IPS-NIHi11 (cell line): ENCODE data around the gene ARTN.

ENCODE experiments used
- DNase-seq: peaks from one replicate; pipeline ENCODE4 v3.0.0; 2012; ENCODE audit warnings: mixed read lengths, low spot score

Gene ARTN

DNA sequence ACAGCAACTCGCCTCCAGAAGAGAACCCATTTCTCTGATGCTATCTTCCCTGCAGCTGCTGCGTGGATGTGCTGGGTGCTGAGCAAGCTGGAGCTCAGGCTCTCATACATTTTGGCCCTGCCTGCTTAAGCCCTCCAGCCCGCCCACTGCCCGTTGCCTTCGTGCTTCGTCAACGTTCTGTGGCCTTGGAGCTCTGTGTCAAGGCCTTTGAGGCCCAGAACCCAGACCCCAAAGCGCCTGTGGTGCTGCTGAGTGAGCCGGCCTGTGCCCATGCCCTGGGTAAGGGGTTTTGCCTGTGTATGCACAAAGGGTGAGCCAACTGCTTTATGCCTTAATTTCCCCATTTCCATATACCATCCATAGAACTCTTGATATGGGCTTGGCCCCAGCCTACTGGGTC is 37.3 kb downstream of the ARTN start:
- no peak for DNase-seq

DNA sequence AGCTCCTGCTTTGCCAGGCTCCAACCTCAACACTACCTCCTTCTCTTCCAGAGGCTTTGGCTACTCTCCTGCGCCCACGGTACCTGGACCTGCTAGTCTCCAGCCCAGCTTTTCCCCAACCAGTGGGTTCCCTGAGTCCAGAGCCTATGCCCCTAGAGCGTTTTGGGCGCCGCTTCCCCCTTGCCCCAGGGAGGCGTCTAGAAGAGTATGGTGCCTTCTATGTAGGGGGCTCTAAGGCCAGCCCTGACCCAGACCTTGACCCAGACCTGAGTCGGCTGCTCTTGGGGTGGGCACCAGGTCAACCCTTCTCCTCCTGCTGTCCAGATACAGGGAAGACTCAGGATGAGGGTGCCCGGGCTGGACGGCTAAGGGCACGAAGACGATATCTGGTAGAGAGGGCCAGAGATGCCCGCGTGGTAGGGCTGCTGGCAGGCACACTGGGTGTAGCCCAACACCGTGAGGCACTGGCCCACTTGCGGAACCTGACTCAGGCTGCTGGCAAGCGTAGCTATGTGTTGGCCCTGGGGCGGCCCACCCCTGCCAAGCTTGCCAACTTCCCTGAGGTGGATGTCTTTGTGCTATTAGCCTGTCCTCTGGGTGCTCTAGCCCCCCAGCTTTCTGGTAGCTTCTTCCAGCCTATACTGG is 37.9 kb downstream of the ARTN start:
- no peak for DNase-seq

- no peak for DNase-seq
Observed at GRCh38 chr1:43973981-43974442, 40.4 kb downstream of the ARTN start.

DNA sequence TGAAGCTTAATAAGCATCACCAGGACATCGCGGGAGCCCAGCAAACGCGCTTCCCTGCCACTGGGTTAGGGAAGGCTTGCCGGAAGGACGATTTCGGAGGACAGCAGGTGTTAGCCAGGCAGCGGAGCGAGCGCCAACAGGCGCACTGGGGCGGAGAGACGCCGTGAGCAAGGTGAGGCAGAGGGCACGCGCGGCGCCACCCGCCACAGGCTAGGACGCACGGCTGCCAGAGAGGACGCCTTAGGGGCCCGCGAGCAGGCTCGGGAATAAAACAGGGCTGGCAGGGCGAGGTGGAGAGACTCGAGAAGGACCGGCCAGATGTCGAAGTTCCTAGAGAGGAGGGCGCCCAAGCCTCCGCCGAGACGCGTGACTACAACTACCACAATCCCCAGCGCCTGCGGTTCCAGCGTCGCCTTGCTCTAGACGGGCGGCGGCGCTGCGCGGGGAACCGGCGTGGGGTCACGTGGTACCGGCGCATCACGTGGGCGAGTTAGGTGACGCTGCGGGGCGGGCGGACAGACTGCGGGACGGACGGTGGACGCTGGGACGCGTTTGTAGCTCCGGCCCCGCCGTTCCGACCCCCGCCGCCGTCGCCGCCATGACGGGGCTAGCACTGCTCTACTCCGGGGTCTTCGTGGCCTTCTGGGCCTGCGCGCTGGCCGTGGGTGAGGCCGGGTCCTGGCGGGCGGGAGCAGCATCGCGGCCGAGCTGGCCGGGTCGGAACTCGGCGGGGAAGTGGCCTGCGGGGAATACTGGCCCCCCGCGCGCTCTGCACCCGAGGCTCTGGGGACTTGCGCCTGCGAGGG is 41.0 kb downstream of the ARTN start, which contains the start of gene ATP6V0B:
ATP6V0B (plus strand) TSS at position 518 of the 806 bp plus-strand sequence; CDS start at position 599, 81 bp downstream.
- peak; percentile 97 for DNase-seq

DNA sequence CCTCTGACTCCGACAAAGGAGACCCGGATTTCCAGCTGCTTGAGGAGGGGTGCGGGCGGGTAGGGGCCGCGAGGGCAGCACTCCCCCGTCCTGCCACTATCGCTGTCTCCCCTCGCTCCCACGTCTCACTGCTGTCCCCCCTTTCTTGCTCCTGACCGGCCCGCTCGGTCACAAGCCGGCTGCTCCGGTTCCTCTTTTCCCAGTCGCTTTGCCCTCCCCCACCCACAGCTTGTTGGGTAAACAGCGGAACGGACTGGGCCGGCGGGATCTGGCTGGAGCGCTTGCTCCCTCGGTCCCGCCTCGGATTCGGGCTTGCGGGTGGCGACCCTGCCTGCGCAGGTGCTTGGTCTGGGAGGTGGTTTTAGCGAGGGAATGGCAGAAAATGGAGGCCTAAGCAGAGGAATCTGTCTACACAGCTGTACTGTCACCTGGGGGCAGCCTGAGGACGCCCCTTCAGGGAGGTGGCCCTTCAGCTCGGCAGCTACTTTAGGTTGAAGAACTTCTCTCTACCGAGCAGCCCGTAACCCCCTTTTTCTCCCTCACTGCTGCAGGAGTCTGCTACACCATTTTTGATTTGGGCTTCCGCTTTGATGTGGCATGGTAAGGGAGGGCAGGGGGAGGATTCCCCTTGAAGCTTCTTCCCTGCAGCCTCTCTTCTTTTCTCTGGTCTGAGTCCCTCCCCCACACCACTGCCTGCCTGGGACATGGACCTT is 41.8 kb downstream of the ARTN start:
- peak; percentile 45 for DNase-seq

DNA sequence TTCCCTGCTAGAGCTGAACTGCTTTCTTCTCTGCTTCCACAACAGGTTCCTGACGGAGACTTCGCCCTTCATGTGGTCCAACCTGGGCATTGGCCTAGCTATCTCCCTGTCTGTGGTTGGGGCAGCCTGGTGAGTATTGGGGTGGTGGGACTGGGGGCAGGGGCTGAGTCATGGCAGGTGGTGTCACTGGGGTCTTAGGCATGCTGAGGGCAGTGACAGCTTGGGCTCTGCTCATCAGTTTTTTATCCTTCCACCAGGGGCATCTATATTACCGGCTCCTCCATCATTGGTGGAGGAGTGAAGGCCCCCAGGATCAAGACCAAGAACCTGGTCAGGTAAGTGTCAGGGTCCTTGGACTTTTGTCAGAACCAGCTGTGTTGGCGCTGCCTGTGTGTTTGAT is 42.4 kb downstream of the ARTN start:
- DNase-seq, result no peak

DNA sequence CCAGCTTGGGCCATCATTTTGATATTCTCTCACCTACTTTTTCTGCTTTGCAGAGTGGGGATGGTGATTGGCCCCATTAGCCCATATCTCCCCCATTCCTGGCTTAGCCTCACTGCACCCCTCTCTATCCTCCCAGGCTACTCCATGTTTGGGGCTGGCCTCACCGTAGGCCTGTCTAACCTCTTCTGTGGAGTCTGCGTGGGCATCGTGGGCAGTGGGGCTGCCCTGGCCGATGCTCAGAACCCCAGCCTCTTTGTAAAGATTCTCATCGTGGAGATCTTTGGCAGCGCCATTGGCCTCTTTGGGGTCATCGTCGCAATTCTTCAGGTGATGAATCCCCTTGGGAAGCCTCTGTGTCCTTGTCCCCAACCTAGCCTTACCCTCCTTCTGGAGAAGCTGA is 43.3 kb downstream of the ARTN start:
- no peak for DNase-seq

DNA sequence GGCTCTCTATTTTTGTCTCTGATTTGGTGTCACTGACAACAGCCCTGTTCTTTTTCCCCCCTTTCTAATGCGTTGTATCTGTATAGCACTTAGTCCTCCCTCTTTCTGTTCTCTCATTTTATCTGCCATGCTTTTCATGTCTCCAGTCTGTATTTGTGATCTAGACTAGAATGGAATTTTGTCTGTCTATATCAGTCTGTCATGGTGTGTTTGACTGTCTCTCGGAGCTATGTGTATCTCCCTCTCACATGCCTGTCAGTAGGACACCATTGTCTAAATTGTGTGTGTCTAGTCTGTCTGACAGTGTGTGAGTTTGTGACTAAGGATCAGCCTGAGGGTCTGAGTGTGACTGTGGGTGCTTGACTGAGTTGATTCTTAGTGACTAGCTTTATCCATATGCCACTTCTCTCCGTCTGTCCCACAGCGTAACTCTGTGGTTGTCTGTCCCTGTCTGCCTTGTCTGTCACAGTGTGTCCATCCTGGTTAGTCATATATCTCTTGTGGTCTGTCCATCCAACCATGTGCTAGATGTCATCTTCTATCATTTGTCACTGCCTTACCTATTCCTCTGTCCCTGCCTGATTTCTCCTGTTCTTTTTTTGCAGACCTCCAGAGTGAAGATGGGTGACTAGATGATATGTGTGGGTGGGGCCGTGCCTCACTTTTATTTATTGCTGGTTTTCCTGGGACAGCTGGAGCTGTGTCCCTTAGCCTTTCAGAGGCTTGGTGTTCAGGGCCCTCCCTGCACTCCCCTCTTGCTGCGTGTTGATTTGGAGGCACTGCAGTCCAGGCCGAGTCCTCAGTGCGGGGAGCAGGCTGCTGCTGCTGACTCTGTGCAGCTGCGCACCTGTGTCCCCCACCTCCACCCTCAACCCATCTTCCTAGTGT is 44.0 kb downstream of the ARTN start:
- DNase-seq, result no peak

DNA sequence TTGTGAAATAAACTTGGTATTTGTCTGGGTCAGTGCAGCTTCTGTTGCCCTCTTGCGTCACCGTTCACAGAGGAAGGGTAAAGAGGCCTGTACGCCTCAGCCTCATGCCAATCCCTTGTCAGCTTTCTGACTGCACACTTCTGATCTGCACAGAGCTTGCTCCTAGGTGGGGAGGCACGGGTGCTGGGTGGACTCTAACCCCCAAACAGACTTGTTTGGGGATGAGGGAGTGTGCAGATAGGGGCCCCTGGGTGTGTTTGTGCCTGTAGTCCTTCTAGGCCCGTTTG is 44.6 kb downstream of the ARTN start:
- no peak for DNase-seq

DNA sequence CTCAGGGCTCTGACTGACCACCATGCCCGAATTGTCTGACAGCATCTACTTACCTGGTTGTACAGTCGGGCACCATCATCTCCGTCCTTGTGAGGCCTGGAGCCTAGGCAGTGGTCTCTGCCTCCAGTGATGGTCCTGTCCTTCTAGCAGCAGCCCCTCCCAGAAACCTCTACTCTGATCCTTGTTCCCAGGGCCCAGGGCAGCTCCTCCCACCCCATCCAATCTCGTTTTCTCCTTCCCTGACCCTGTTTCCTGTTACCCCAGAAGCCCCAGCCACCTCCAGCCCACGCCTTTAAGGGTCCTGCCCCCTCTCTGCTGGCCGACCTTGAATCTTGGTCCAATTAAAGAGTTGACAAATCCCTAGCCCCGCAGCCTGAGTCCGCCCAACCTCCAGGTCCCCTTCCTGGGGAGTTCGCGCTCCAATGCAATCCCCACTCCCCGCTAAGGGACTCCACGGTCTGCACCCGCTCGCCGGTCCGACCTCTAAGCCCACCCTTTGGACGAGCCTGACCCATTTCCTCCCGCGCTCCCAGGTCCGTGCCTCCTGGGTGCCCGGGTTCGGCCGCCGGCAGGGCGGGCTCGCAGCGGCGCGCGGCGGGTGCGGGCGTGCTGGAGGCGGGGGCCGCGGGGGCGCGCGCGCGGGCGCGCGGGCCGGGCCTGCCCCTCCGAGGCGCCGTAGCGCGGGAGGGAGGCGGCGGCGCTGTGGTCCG is 45.1 kb downstream of the ARTN start, which contains the start of gene B4GALT2:
B4GALT2 (plus strand) TSS at position 660 of the 710 bp plus-strand sequence. CDS start 1,951 bp downstream, outside the sequence.
- DNase-seq, result peak; percentile 95

DNA sequence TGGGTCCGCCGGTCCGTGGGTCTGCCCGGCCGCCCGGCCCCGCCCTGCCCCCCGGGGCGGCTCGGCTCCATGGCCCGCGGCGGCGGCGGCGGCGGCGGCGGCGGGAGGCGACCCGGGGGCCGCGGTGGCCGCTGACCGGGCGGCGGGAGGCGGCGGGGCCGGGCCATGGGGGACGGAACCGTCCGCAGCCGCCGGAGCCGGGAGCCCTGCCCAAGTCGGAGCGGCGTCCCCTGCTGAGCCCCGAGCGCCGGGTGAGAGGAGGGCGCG is 45.6 kb downstream of the ARTN start:
- no peak for DNase-seq

- peak; percentile 73 for DNase-seq
Observed at GRCh38 chr1:43979528-43980254, 46.1 kb downstream of the ARTN start.

GRCh38 chr1:43980255-43981134 is 46.9 kb downstream of the ARTN start:
- no peak for DNase-seq

DNA sequence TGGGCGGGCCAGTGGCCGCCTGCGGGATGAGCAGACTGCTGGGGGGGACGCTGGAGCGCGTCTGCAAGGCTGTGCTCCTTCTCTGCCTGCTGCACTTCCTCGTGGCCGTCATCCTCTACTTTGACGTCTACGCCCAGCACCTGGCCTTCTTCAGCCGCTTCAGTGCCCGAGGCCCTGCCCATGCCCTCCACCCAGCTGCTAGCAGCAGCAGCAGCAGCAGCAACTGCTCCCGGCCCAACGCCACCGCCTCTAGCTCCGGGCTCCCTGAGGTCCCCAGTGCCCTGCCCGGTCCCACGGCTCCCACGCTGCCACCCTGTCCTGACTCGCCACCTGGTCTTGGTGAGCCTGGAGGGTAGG is 47.5 kb downstream of the ARTN start:
- DNase-seq, result no peak

DNA sequence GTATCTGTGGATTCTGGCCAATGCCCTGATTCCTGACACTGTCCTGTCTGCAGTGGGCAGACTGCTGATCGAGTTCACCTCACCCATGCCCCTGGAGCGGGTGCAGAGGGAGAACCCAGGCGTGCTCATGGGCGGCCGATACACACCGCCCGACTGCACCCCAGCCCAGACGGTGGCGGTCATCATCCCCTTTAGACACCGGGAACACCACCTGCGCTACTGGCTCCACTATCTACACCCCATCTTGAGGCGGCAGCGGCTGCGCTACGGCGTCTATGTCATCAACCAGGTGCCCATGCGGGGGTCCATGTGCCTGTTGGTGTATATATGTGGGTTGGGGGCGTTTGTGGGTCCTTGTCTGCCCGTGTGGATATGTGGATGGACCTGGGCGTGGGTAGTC is 48.0 kb downstream of the ARTN start:
- no peak for DNase-seq

DNA sequence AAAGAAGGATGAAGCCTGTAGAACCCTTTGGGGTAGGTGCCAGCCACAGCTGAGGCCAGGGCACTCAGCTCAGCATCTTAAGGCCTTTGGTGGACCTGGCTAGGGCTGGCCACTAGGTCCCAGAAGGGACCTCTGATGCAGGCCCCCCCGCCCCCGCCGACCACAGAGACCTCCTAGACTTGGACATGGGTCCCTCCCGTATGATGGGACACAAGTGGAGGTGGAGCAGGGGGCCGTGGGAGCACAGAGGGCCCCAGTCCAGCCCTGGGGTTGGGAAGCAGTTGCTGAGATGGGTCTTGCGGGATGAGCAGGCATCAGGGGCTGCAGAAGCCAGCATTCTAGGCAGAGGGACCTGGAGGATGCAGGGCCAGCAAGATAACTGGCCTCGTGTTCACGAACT is 48.6 kb downstream of the ARTN start:
- no peak for DNase-seq

- DNase-seq, result no peak
Observed at GRCh38 chr1:43982808-43983207, 49.2 kb downstream of the ARTN start.

DNA sequence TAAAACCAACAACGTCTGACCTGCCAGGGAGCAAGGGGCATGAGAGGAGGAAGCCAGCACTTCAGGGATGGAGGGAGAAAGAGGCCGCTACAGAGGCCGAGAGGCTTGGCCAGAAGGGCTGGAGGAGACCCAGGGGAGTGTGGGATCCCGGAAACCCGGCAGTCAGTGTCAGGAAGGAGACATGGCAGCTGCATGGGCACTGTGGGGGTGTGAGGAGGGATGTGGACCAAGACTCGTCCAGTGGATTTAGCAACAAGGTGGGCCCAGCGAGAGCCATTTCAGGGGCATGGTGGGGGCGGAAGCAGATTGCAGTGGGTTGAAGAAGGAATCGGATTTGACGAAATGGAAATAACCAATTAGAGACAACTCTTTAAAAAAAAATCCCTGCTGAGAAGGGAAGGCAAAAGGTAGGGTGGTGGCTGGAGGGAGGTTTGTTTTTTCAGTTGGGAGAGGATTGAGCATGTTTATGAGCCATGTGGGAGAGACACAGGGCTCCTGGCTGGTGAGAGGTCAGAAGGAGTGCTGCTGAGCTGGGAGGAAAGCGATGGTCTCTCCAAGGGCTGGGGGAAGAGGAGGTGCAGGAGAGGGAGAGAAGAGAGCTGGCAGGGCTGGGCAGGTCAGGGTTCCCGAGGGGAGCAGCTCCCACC is 49.8 kb downstream of the ARTN start:
- DNase-seq, result no peak

DNA sequence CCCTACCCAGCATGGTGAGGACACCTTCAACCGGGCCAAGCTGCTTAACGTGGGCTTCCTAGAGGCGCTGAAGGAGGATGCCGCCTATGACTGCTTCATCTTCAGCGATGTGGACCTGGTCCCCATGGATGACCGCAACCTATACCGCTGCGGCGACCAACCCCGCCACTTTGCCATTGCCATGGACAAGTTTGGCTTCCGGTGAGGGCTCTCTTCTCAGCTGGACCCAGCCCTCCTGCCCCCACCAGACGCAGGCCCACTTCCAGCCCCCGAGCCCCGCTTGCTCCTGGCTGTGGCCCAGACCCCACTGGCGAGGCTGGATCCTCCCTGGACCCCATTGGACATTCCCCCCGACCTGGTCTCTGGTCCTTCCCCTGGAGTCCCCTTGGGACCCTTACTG is 51.3 kb downstream of the ARTN start:
- no peak for DNase-seq
